RWPE1 (cell line): Measurements from ENCODE around the gene GRIN2A.

Experiments
- CTCF ChIA-PET: fragments of 350-600 bp; sonication (Branson Sonifier 250); formaldehyde crosslinking; extraction: SDS; loops from one replicate; lab custom pipeline; 2021; lab: Yijun Ruan, JAX
- POLR2A ChIA-PET: fragments of 400-600 bp; formaldehyde crosslinking; extraction: SDS; loops from one replicate; lab custom pipeline; 2020; ENCODE audit warnings: antibody characterized with exemption; ENCODE audit not compliant: low non-redundant PET; lab: Yijun Ruan, JAX
- DNase-seq: peaks from one replicate; pipeline ENCODE4 v3.0.0; 2012; ENCODE audit warnings: low spot score
- H3K27ac ChIP-seq: fragments of 450-650 bp; 2 replicates; pipeline ENCODE4 v1.5.1; 2017
- CTCF ChIP-seq: fragments of 450-650 bp; conservative IDR thresholded peaks from 2 replicates; pipeline ENCODE4 v1.5.1; 2017; ENCODE audit warnings: low read depth, mild to moderate bottlenecking

Gene GRIN2A

GRCh38 chr16:10182222-10183053, at the start of gene GRIN2A:
GRIN2A (minus strand) TSS chr16:10182428; CDS start chr16:10180411, 2,017 bp downstream.
- CTCF ChIA-PET = interaction anchor here (0.6 to 1.0 kb wide), 4 partner anchors 8 to 1023 kb away, joined by 3 to 4 read pairs (median 3); no protein-coding TSS in a partner anchor
- POLR2A ChIA-PET = no interaction called here
- no peak for DNase-seq
- no peak within 1 kb of the TSS for H3K27ac ChIP-seq
- no peak for TF ChIP-seq CTCF

- H3K27ac ChIP-seq = no peak overlapping the region
- POLR2A ChIA-PET = no interaction called here
- CTCF ChIA-PET = no interaction called here
- DNase-seq = no peak
- TF ChIP-seq CTCF = no peak
These were observed 49.3 kb upstream of the GRIN2A start for GRCh38 chr16:10231563-10231962.

- no peak for DNase-seq
- H3K27ac ChIP-seq = no peak overlapping the region
- ChIA-PET POLR2A (no interaction called here), CTCF (no interaction called here)
- no peak for TF ChIP-seq CTCF
These were observed 46.6 kb upstream of the GRIN2A start for GRCh38 chr16:10228779-10229178.

- ChIA-PET POLR2A (no interaction called here), CTCF (no interaction called here)
- H3K27ac ChIP-seq = no peak overlapping the region
- no peak for DNase-seq
- TF ChIP-seq CTCF = no peak
These were observed 44.7 kb upstream of the GRIN2A start for GRCh38 chr16:10226987-10227306.

- no peak for TF ChIP-seq CTCF
- no peak overlapping the region for H3K27ac ChIP-seq
- POLR2A ChIA-PET = no interaction called here
- DNase-seq = no peak
- CTCF ChIA-PET = no interaction called here
These were observed 44.1 kb upstream of the GRIN2A start for GRCh38 chr16:10226141-10226986.

GRCh38 chr16:10225653-10226052, 43.4 kb upstream of the GRIN2A start:
- CTCF ChIA-PET = no interaction called here
- TF ChIP-seq CTCF = no peak
- H3K27ac ChIP-seq = no peak overlapping the region
- POLR2A ChIA-PET = no interaction called here
- no peak for DNase-seq
